HG02973 (cell line): ENCODE measurements around the gene WNT5A.

ENCODE experiments used
- ATAC-seq: cut with Tn5 transposase; IDR thresholded peaks from one replicate; pipeline ENCODE4 v1.9.1; 2021; ENCODE audit warnings: moderate library complexity; ENCODE audit not compliant: unreplicated experiment

Gene WNT5A

DNA sequence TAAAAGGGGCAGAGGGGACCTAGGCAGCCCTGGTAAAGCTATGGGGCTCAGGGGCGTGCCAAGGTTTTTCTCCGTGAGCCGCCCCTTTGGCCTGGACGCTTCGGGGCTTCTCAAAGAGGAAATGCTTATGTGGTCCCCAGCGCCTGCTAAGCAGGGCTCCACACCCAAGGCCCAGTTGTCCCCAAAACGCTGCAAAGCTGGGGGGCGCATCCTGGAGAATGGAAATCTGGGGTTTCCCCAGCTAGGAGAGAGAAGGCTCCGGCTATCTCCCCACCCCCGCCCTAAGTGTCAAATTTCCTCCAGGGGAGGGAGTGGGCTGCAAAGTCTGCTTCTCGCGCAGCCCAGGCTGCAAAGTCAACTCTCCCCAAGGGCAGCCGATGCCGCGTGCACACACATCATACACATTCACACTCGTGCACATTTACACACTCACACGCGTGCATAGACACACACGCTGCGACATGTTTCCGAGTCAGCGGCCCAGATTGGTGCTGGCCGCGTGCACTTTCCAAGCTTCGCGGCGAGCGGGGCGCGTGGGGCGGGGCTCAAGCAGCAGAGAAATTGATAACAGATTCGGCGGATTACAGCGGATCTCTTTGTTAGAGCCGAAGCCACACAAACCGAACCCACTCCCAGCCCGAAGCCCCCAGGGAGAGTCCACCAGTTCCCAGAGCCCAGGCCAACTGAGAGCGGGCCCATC lies 4.5 kb downstream of the WNT5A start:
- ATAC-seq = no peak

DNA sequence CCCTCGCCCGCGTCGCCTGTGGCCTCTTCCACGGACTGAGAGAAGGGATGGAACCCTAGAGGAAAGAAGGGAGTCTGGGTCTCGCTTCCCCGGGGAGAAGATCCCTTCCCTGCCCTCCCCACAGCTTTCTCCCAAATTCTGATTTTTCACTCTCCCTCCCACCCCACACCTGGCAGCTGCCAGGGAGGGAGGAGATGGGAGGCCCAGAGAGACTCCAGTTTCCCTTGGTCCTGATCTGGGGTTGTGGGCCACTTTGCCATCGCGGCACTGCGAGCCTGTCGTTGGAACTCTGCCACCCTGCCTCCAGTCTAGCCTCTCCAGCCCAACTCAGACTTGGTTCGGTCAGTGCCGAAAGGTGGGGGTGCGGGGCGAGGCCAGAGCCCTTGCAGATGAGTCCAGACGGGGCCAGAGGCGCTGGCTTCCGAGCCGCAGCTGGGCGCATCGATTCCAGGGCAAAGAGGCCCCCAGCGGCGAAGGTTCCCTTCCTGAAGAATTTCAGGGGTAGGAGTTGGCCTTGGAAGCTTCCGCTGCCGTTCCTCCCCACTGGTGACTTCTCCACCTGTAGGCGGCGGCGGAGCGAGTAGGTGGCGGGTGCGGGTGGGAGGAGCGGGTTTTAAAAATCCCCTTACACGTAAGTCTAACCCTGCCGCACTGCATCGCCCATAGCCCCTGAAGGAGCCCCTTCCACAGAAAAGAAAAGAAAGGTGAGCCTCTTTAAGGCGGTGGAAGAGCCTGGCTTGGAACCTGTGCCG lies 5.2 kb downstream of the WNT5A start:
- ATAC-seq = no peak

DNA sequence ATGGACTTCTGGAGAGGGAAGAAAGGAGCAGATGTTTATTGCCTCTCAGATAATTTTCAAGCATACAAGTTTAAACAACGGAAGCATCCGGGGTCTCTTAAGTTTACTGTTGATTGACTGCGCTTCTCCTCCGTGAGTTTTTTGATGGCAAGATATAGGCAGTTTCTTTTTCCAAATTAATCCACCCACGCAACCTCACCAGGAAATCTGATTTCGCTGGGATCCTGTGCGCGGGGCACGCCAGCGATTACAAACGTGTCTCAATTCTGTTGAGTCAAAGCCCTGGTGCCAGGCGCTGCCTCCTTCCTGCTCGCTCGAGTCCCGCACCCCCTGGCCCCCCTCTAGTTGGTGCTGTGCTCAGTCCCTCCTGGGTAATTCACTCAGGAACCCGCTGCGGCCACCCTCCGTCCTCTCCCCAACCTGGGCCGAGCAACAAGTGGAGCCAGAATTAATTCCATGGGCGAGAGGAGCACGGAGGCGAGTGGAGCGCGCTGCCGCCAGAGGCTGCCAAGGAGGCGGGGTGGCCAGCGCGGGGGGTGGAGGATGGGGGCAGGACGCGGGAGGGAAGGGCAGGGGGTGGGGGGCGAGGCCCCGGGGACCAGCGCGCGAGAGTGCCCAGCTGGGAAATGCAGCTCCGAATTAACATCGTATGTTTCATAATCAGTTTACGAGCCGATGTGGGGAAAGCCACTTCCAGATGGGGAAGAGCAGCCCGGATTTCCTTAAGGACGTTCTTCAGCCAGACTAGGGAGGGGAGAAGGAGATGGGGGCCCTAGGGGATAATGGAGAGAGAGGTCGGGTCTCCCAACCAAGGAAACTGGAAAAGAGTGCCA lies 6.0 kb downstream of the WNT5A start:
- ATAC-seq = no peak

DNA sequence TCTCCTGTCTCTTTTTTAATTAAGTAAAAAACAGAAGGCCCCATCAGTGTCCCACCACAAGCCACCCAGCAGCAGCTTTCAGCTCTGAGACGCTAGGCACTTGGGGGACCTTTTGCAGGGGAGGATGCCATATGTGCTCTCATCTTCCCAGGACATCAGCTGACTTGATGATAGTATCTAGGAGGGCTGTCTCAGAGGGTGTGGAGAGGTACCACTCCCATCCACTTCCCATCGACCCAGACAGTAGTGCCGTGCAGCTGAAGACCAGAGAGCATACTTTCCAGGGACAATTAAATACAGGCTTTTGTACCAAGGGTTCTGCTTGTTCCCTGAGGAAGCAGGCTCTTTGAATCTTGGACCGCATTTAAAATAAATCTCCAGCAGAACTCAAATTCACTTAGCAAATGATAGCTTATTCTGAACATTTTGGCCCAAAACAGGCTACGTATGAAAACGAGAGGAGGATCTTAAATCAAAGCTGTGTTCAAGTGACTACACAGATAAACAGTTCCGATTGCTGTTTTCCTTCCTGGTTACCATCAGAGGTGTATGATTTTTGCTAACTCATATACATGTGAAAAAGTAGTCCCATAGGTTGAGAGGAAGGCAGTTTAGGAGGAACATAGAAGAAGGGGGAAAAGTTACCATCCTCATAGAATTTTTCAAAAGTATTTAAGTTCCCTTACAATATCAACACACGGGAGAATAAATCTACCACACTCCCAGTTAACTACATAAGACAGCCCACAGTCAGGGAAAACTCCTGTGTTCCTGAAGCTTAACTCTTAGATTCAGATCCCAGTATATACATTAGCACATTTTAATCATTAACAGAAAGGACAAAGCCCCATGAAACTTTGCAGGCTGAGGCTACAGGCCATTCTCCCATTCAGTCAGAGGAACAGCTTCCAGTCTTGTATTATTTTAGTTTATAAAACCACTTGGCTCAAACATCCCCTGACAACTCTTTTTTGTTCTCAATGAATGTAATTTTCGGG lies 9.5 kb downstream of the WNT5A start:
- ATAC-seq = no peak

GRCh38 chr3:55476515-55476914 lies 10.6 kb downstream of the WNT5A start:
- ATAC-seq = no peak

DNA sequence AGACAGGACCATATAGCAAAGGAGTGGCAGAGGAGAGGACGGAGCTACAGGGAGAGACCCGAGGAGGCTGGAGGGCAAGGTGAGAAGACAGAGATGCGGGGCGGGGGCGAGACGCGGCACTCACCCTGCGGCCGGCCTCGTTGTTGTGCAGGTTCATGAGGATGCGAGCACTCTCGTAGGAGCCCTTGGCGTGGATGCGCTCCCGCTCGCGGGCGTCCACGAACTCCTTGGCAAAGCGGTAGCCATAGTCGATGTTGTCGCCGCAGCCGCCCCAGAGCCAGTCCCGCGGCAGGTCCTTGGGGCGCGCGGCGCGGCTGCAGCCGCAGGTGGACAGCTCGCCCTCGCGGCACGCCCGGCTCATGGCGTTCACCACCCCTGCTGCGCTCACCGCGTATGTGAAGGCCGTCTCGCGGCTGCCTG lies 12.9 kb downstream of the WNT5A start:
- ATAC-seq = no peak

DNA sequence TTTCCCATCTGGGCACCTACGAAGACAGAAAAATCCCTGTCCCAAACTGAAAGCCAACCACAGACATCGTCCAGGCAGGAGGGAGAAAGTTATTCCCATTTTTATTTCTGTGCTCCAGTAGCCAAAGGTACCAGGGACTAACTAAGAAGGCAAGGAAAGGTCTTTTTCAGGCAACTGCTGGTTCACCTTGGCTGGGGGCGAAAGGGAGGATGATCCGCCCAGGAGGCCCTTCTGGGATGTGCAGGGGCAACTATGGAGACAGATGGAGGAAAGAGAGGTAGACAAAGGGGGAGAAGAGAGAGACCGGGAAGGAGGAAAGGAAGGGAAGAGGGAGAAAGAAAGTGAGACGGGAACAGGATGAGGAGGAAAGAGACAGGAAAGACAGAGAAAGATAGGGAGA lies 13.3 kb downstream of the WNT5A start:
- ATAC-seq = no peak

DNA sequence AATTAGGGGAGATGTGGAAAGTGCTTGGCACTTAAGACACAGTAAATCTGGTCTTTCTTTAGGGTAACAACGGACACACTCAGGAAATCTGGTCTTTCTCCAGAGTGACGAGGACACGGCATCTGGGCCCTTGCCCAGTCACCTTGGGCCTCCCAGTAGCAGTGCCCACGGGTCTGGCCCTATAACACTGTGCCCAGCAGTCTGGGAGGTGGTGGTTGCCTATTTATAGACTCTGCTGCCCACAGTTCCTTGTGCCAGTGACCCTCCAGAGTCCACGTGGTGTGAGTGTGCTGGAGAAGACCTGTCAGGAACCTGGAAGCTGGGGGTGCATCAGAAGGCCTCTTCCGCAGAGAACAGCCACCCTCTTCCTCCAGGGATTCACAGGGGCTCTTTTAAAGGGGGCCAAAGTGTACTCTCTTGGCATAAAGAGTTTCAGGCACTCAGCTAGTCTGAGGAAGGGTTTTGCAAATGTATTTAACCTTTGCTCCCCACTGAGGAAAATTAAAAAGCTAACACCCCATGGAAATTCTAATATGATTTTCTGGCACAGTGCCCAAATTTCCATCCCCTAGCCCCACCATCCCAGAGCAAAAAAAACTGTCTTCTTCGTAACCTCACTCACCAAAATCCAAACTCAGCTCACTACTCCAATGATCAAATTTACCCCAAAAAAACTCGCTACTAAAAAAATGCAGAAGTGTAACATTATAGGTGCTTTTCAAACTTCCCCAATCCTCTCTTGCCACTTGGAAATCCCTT lies 15.4 kb downstream of the WNT5A start:
- ATAC-seq = no peak

DNA sequence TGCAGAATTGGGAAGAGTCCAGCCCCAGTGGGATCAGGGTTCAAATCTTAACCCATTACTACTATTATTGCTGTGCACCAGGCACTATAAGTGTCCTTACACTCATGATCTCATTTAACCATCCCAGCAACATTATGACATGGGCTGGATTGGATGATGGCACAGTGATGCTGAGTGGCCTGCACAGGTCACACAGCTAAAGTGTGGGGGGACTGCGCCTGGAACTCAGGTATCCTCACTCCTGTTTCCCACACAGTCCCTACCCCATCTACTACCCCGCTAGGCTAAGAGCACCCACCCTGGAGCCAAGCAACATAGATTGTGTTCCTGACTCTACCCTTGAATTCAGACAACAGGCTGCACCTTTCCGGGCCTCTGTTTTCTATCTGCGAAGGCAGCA lies 16.0 kb downstream of the WNT5A start:
- ATAC-seq = no peak

DNA sequence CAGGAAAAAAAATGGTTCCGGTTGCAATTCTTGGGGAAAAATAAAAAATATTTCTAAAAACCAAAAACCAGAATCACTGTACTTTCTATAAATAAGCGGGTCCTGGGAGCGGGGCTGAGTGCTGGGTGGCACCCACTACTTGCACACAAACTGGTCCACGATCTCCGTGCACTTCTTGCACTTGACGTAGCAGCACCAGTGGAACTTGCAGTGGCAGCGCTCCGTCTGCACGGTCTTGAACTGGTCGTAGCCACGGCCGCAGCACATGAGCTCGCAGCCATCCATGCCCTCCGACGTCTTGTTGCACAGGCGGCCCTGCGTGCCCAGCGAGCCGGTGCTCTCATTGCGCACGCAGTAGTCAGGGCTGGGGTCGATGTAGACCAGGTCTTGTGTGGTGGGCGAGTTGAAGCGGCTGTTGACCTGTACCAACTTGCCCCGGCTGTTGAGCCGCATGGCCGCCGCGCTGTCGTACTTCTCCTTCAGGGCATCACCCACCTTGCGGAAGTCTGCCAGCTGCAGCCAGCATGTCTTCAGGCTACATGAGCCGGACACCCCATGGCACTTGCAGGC lies 17.1 kb downstream of the WNT5A start:
- no peak for ATAC-seq

- ATAC-seq = no peak
Measured at GRCh38 chr3:55468251-55468650, 18.9 kb downstream of the WNT5A start.

DNA sequence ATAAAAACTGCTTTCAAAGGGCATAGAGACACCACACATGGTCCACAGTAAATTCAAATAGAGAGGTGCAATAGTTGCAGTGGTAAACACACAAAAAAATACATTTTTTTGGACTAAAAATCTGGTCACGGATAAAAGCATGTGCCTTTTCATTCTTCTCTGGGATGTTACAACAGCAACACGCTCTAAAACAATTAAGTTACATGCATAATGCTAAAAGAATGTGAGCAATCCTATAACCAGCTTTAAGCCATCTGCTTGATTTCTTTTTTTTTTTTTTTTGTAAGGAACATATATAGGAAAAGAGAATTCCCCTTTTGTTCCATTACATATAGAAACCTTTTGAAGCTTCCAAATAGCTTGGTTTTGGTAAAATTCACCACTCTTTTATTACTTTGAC lies 20.0 kb downstream of the WNT5A start:
- ATAC-seq = no peak

- no peak for ATAC-seq
Measured at GRCh38 chr3:55466526-55466925, 20.6 kb downstream of the WNT5A start.

- ATAC-seq = no peak
Measured at GRCh38 chr3:55461896-55462295, 25.2 kb downstream of the WNT5A start.

GRCh38 chr3:55459838-55460237 lies 27.3 kb downstream of the WNT5A start:
- ATAC-seq = no peak

DNA sequence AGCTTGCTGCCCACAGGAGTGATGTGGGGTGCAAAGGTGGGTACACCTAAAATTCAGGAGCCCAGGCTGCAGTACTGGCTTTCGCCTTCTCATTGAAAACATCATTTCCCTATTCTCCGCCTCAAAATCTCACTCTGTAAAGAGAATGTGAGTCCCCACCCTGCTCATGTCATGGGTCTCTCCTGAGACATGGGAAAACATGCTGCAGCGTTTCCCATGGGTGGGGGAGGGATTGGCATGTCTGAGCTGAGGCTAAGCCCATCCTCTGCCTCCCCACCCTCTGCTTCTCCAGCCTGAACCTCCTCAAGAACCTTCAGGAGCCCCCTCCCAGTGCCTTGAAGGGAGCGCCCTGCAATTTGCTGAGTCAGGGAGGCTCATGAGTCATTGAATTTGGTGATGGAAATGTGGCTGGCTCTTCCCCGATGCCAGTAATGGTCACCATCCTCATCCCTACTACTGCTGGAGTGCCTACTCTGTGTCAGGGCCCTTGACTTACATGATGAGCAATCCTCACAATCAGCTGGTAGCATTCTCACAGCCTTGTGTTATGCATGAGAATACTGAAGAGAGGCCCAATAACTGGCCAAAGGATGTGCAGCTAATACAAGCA lies 28.8 kb downstream of the WNT5A start:
- no peak for ATAC-seq

GRCh38 chr3:55455915-55456314 lies 31.2 kb downstream of the WNT5A start:
- no peak for ATAC-seq

DNA sequence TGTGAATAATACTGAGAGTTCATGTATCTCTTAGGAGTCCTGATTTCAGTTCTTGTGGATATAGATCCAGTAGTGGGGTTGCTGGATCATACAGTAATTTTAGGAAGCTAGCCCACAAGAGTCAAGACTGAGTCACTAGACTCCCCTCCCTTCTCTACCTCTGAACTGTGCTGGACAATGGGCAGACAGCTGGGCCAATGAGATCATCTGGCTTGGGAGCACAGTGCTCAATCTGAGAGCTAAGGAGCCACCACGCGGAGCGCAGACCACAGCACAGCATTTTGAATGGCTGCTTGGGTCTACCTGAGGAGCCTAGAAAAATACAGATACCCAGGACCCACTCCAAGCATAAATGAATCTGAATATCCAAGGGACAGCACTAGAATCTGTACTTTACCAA lies 32.5 kb downstream of the WNT5A start:
- ATAC-seq = no peak

GRCh38 chr3:55453886-55454496 lies 33.1 kb downstream of the WNT5A start:
- ATAC-seq = no peak
